CD4-positive, alpha-beta T cell treated with Interleukin-17A for 1 hour (primary cell): ENCODE measurements around the gene NPBWR2.

Source experiments
- DNase-seq: peaks from one replicate; pipeline ENCODE4 v3.0.0-alpha.2; 2020

NPBWR2 gene

GRCh38 chr20:64070244-64070993 lies 36.9 kb downstream of the NPBWR2 start:
- DNase-seq, result no peak

- DNase-seq, result peak; percentile 17
Measured at GRCh38 chr20:64069614-64070243, 37.6 kb downstream of the NPBWR2 start.

- no peak for DNase-seq
Measured at GRCh38 chr20:64069209-64069613, 38.2 kb downstream of the NPBWR2 start.

- no peak for DNase-seq
Measured at GRCh38 chr20:64068386-64069208, 38.8 kb downstream of the NPBWR2 start.

- DNase-seq, result no peak
Measured at GRCh38 chr20:64067733-64068307, 39.5 kb downstream of the NPBWR2 start.

- DNase-seq, result no peak
Measured at GRCh38 chr20:64067005-64067632, 40.2 kb downstream of the NPBWR2 start.

- DNase-seq, result peak; percentile 77
Measured at GRCh38 chr20:64065974-64066343, 41.4 kb downstream of the NPBWR2 start.

GRCh38 chr20:64065062-64065973 lies 42.0 kb downstream of the NPBWR2 start:
- DNase-seq, result no peak

- DNase-seq, result no peak
Measured at GRCh38 chr20:64064145-64064698, 43.1 kb downstream of the NPBWR2 start.

GRCh38 chr20:64063389-64064144 lies 43.8 kb downstream of the NPBWR2 start:
- DNase-seq, result no peak

GRCh38 chr20:64062596-64063388 lies 44.6 kb downstream of the NPBWR2 start, which contains the start of gene TCEA2:
Gene TCEA2, plus strand, starts transcription at chr20:64063198. Its CDS starts 115 bp downstream, at chr20:64063313.
- DNase-seq, result peak; percentile 93

- no peak for DNase-seq
Measured at GRCh38 chr20:64062276-64062595, 45.1 kb downstream of the NPBWR2 start.

GRCh38 chr20:64058536-64058935 lies 48.8 kb downstream of the NPBWR2 start:
- no peak for DNase-seq

- peak; percentile 80 for DNase-seq
Measured at GRCh38 chr20:64057628-64058498, 49.5 kb downstream of the NPBWR2 start.

- DNase-seq, result no peak
Measured at GRCh38 chr20:64056889-64057627, 50.3 kb downstream of the NPBWR2 start.

GRCh38 chr20:64056639-64056888 lies 50.8 kb downstream of the NPBWR2 start:
- DNase-seq, result no peak

GRCh38 chr20:64055893-64056638 lies 51.3 kb downstream of the NPBWR2 start:
- no peak for DNase-seq
